Astrocyte of the spinal cord (primary cell): ENCODE results near the gene DIP2C.

Experiments used
- DNase-seq: peaks from one replicate; pipeline ENCODE4 v3.0.0; 2011; ENCODE audit warnings: low read depth, low spot score
- H3K4me3 ChIP-seq: 2 replicates; pipeline ENCODE4 v1.5.1; 2011; ENCODE audit warnings: low read depth, mild to moderate bottlenecking, low read length, moderate library complexity
- in situ Hi-C: cut with HindIII; loops from 2 replicates; pipeline ENCODE4 v1.10.0; 2017; ENCODE audit warnings: low sequenced_read_pairs
- TF ChIP-seq, protein P1 (sequence below): IDR thresholded peaks from 2 replicates; pipeline ENCODE4 v1.5.1; 2012; ENCODE audit warnings: low read depth, mild to moderate bottlenecking, low read length, inconsistent platforms

Gene DIP2C

DNA sequence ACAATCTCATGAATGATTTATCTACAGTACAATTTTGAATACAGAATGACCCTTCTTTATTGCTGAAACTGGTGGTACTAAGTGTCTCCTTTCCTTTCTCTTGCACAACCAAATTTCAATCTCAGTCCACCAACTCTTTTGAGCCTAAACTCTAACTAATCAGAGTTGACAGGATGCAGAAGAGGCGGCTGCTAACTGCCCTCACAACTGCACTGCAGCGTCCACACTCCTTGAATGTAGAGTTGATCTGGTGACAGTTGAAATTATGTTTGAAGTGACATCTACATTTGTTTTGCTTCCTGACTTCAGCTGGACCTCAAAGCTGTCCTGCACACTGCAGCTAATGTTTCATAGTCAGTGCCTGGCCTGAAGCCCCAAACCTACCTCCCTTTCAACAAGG lies 414.6 kb downstream of the DIP2C start:
- DNase-seq, result no peak
- TF ChIP-seq, protein P1, sequence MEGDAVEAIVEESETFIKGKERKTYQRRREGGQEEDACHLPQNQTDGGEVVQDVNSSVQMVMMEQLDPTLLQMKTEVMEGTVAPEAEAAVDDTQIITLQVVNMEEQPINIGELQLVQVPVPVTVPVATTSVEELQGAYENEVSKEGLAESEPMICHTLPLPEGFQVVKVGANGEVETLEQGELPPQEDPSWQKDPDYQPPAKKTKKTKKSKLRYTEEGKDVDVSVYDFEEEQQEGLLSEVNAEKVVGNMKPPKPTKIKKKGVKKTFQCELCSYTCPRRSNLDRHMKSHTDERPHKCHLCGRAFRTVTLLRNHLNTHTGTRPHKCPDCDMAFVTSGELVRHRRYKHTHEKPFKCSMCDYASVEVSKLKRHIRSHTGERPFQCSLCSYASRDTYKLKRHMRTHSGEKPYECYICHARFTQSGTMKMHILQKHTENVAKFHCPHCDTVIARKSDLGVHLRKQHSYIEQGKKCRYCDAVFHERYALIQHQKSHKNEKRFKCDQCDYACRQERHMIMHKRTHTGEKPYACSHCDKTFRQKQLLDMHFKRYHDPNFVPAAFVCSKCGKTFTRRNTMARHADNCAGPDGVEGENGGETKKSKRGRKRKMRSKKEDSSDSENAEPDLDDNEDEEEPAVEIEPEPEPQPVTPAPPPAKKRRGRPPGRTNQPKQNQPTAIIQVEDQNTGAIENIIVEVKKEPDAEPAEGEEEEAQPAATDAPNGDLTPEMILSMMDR, result no peak
- in situ Hi-C loops, result no loop called here
- H3K4me3 ChIP-seq, result no peak overlapping the region

- in situ Hi-C loops, result no loop called here
- no peak overlapping the region for H3K4me3 ChIP-seq
- DNase-seq, result no peak
- TF ChIP-seq, protein P1, result no peak
Measured at GRCh38 chr10:273088-273487, 416.4 kb downstream of the DIP2C start.

GRCh38 chr10:271722-272121 lies 417.7 kb downstream of the DIP2C start:
- no peak for DNase-seq
- TF ChIP-seq, protein P1, result no peak
- in situ Hi-C loops, result no loop called here
- H3K4me3 ChIP-seq, result no peak overlapping the region

- TF ChIP-seq, protein P1, result no peak
- in situ Hi-C loops, result no loop called here
- H3K4me3 ChIP-seq, result no peak overlapping the region
- DNase-seq, result no peak
Measured at GRCh38 chr10:271201-271600, 418.3 kb downstream of the DIP2C start.

GRCh38 chr10:269440-270074 lies 419.9 kb downstream of the DIP2C start:
- DNase-seq, result no peak

GRCh38 chr10:267705-268104 lies 421.8 kb downstream of the DIP2C start:
- in situ Hi-C loops, result no loop called here

More at GRCh38 chr10:269440-270074, 419.9 kb downstream of the DIP2C start:
- TF ChIP-seq, protein P1, result no peak
- in situ Hi-C loops, result no loop called here
- no peak overlapping the region for H3K4me3 ChIP-seq

More at GRCh38 chr10:267705-268104, 421.8 kb downstream of the DIP2C start:
- no peak overlapping the region for H3K4me3 ChIP-seq
- TF ChIP-seq, protein P1, result no peak
- no peak for DNase-seq
